ENCODE results near the gene ZNF841. TPM values are rescaled to one million over a fixed set of nuclear protein-coding genes. Genes with fewer than 3 reads are reported as not detected.

Gene ZNF841
- total and polyA plus RNA-seq, 2 of the 13 experiments (the other 11 are each of a cell fraction or from before 2014, with no cell fraction given) = 6.2 to 14.2 TPM

- TF ChIP-seq HMGXB3 (CRISPR knock-in tag; IDR thresholded peaks at IDR 0.05; ENCODE audit: borderline replicate concordance) (peak; percentile 71; the same call in 1 of the 2 replicates), NFYB (CRISPR knock-in tag; IDR thresholded peaks at IDR 0.05) (0 out of 2 replicates have a peak, but pooled peaks have one; percentile 8), ZNF292 (CRISPR knock-in tag; IDR thresholded peaks at IDR 0.05; ENCODE audit: borderline replicate concordance, low read depth) (no peak), RFXANK (CRISPR knock-in tag; IDR thresholded peaks at IDR 0.05) (no peak), SYNCRIP (IDR thresholded peaks at IDR 0.05; ENCODE audit: insufficient read depth, low read depth, low read length) (no peak), ZNF34 (CRISPR knock-in tag; IDR thresholded peaks at IDR 0.05; ENCODE audit: borderline replicate concordance) (no peak), ETV5 (CRISPR knock-in tag; IDR thresholded peaks at IDR 0.05; ENCODE audit: borderline replicate concordance) (peak; percentile 76), ZNF614 (CRISPR knock-in tag; IDR thresholded peaks at IDR 0.05; ENCODE audit: borderline replicate concordance) (no peak), BRF2 (CRISPR knock-in tag; IDR thresholded peaks at IDR 0.05) (no peak), STAG1 (CRISPR knock-in tag; IDR thresholded peaks at IDR 0.05) (no peak), MAF1 (CRISPR knock-in tag; IDR thresholded peaks at IDR 0.05; ENCODE audit: borderline replicate concordance) (no peak), PAF1 (CRISPR knock-in tag; IDR thresholded peaks at IDR 0.05) (no peak)
- TF ChIP-seq, protein P1, sequence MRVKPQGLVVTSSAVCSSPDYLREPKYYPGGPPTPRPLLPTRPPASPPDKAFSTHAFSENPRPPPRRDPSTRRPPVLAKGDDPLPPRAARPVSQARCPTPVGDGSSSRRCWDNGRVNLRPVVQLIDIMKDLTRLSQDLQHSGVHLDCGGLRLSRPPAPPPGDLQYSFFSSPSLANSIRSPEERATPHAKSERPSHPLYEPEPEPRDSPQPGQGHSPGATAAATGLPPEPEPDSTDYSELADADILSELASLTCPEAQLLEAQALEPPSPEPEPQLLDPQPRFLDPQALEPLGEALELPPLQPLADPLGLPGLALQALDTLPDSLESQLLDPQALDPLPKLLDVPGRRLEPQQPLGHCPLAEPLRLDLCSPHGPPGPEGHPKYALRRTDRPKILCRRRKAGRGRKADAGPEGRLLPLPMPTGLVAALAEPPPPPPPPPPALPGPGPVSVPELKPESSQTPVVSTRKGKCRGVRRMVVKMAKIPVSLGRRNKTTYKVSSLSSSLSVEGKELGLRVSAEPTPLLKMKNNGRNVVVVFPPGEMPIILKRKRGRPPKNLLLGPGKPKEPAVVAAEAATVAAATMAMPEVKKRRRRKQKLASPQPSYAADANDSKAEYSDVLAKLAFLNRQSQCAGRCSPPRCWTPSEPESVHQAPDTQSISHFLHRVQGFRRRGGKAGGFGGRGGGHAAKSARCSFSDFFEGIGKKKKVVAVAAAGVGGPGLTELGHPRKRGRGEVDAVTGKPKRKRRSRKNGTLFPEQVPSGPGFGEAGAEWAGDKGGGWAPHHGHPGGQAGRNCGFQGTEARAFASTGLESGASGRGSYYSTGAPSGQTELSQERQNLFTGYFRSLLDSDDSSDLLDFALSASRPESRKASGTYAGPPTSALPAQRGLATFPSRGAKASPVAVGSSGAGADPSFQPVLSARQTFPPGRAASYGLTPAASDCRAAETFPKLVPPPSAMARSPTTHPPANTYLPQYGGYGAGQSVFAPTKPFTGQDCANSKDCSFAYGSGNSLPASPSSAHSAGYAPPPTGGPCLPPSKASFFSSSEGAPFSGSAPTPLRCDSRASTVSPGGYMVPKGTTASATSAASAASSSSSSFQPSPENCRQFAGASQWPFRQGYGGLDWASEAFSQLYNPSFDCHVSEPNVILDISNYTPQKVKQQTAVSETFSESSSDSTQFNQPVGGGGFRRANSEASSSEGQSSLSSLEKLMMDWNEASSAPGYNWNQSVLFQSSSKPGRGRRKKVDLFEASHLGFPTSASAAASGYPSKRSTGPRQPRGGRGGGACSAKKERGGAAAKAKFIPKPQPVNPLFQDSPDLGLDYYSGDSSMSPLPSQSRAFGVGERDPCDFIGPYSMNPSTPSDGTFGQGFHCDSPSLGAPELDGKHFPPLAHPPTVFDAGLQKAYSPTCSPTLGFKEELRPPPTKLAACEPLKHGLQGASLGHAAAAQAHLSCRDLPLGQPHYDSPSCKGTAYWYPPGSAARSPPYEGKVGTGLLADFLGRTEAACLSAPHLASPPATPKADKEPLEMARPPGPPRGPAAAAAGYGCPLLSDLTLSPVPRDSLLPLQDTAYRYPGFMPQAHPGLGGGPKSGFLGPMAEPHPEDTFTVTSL (CRISPR knock-in tag; IDR thresholded peaks at IDR 0.05; ENCODE audit: borderline replicate concordance) = no peak
Observed at GRCh38 chr19:52048555-52049501, 46.7 kb downstream of the ZNF841 start, which contains the start of gene ZNF432 (continued).

Data from HepG2 (cell line).